HCT116 (cell line): ENCODE results near the gene CBFB. TPM values are rescaled to one million over a fixed set of nuclear protein-coding genes. Genes with fewer than 3 reads are reported as not detected.

ENCODE experiments used
- ATAC-seq: fragments of 200-7000 bp; cut with Tn5 transposase; 2 replicates; pipeline ENCODE4 v1.9.1; 2020; ENCODE audit warnings: mild to moderate bottlenecking, moderate library complexity
- BruUV-seq: library from RNA; stranded (reverse); fragments of 400-500 nt; replicated peaks from 2 replicates; lab custom pipeline; 2021; lab: Mats Ljungman, UMichigan
- CTCF ChIA-PET: fragments of 300-600 bp; sonication (Branson Sonifier 250); formaldehyde crosslinking; loops from one replicate; lab custom pipeline; 2021; ENCODE audit warnings: antibody characterized with exemption; lab: Charles Lee
- POLR2A ChIA-PET: fragments of 300-600, 350-600 bp; sonication (Branson Sonifier 250); formaldehyde crosslinking; loops from one replicate; lab custom pipeline; 2021; ENCODE audit warnings: antibody characterized with exemption; lab: Charles Lee
- RAD21 ChIA-PET, 2 experiments: fragments of 300-600 bp; sonication (Branson Sonifier 250); formaldehyde crosslinking; loops; one replicate each; lab custom pipeline; 2023; ENCODE audit warnings: low total read pairs in 2 of 2; ENCODE audit not compliant: uncharacterized antibody in 2 of 2, unreplicated experiment in 2 of 2, low non-redundant PET in 1 of 2; lab: Charles Lee
- DNase-seq: peaks from one replicate; pipeline ENCODE4 v3.0.0-alpha.2; 2010; ENCODE audit warnings: low read depth, low spot score
- H2AFZ ChIP-seq: fragments of 200-600 bp; shearing (Covaris generic), sonication (generic); 2 replicates; pipeline ENCODE4 v1.6.1; 2017; ENCODE audit warnings: low read depth, mixed run types, mixed read lengths, antibody characterized with exemption, low read length; ENCODE audit not compliant: poor library complexity, severe bottlenecking
- H3K27ac ChIP-seq: 2 replicates; pipeline ENCODE4 v1.5.1; 2012; ENCODE audit warnings: low read depth, low read length
- H3K27me3 ChIP-seq: fragments of 200-600 bp; sonication (generic); 2 replicates; pipeline ENCODE4 v1.6.1; 2016; ENCODE audit warnings: mixed run types, low read length, mixed read lengths; ENCODE audit not compliant: insufficient read depth
- H3K36me3 ChIP-seq, 2 experiments: fragments of 200-500 bp in 1 of 2; fragments of 200-600 bp in 1 of 2; sonication (Bioruptor generic) in 1 of 2; sonication (generic) in 1 of 2; 2 replicates each; pipeline versions ENCODE4 v1.5.1 to v1.6.1; 2014 to 2016; ENCODE audit warnings: low read length in 2 of 2, inconsistent platforms in 1 of 2, mixed read lengths in 1 of 2, mixed run types in 1 of 2; ENCODE audit not compliant: insufficient read depth in 2 of 2, control insufficient read depth in 1 of 2
- H3K4me1 ChIP-seq, 2 experiments: fragments of 200-600 bp in 1 of 2; sonication (generic) in 1 of 2; 2 replicates each; pipeline versions ENCODE4 v1.5.1 to v1.6.1; 2012 to 2017; ENCODE audit warnings: low read length in 2 of 2, inconsistent platforms in 1 of 2, mild to moderate bottlenecking in 1 of 2, mixed read lengths in 1 of 2, mixed run types in 1 of 2, moderate library complexity in 1 of 2; ENCODE audit not compliant: insufficient read depth in 2 of 2, control insufficient read depth in 1 of 2
- H3K4me2 ChIP-seq: fragments of 200-600 bp; sonication (generic); 2 replicates; pipeline ENCODE4 v1.6.1; 2017; ENCODE audit warnings: mixed run types, low read length, mixed read lengths
- H3K4me3 ChIP-seq, 2 experiments: fragments of 200-600 bp in 1 of 2; sonication (generic) in 1 of 2; replicated peaks in 1 of 2; 2 replicates each; pipeline ENCODE4 v1.5.1; 2011 to 2016; ENCODE audit warnings: low read length in 2 of 2, control low read depth in 1 of 2, low read depth in 1 of 2, mild to moderate bottlenecking in 1 of 2, mixed read lengths in 1 of 2, mixed run types in 1 of 2
- H3K79me2 ChIP-seq: fragments of 200-600 bp; sonication (generic); 2 replicates; pipeline ENCODE4 v1.6.1; 2017; ENCODE audit warnings: mild to moderate bottlenecking, mixed run types, low read length, moderate library complexity, mixed read lengths; ENCODE audit not compliant: insufficient read depth
- H3K9ac ChIP-seq: fragments of 200-600 bp; sonication (generic); 2 replicates; pipeline ENCODE4 v1.6.1; 2016; ENCODE audit warnings: low read length, mixed read lengths
- H3K9me2 ChIP-seq: fragments of 200-600 bp; sonication (generic), shearing (Covaris generic); 2 replicates; pipeline ENCODE4 v1.6.1; 2017; ENCODE audit warnings: mixed run types, mild to moderate bottlenecking, moderate library complexity; ENCODE audit not compliant: insufficient read depth
- H3K9me3 ChIP-seq, 2 experiments: fragments of 200-500 bp in 1 of 2; fragments of 200-600 bp in 1 of 2; sonication (Bioruptor generic) in 1 of 2; sonication (generic) in 1 of 2; 2 replicates each; pipeline ENCODE4 v1.6.1; 2014 to 2017; ENCODE audit warnings: low read length in 2 of 2, mixed read lengths in 2 of 2, inconsistent platforms in 1 of 2, low read depth in 1 of 2, mild to moderate bottlenecking in 1 of 2, mixed run types in 1 of 2, moderate library complexity in 1 of 2; ENCODE audit not compliant: control insufficient read depth in 1 of 2, insufficient read depth in 1 of 2
- H4K20me1 ChIP-seq: fragments of 200-600 bp; sonication (generic), shearing (Covaris generic); 2 replicates; pipeline ENCODE4 v1.6.1; 2017; ENCODE audit warnings: mixed run types, mild to moderate bottlenecking, moderate library complexity; ENCODE audit not compliant: insufficient read depth
- CBX3 ChIP-seq: IDR thresholded peaks from 2 replicates; pipeline ENCODE4 v1.6.1; 2012; ENCODE audit warnings: low read depth
- CEBPB ChIP-seq: IDR thresholded peaks from 2 replicates; pipeline ENCODE4 v1.6.1; 2012; ENCODE audit warnings: low read depth
- EGR1 ChIP-seq: IDR thresholded peaks from 2 replicates; pipeline ENCODE4 v1.6.1; 2012; ENCODE audit warnings: low read depth
- EZH2phosphoT487 ChIP-seq: fragments of 200-600 bp; IDR thresholded peaks from 2 replicates; pipeline ENCODE4 v1.6.1; 2018; ENCODE audit warnings: antibody characterized with exemption, borderline replicate concordance
- FOSL1 ChIP-seq: IDR thresholded peaks from 2 replicates; pipeline ENCODE4 v1.6.1; 2012; ENCODE audit warnings: low read depth
- JUND ChIP-seq: IDR thresholded peaks from 2 replicates; pipeline ENCODE4 v1.6.1; 2012
- RAD21 ChIP-seq: IDR thresholded peaks from 2 replicates; pipeline ENCODE4 v1.6.1; 2012; ENCODE audit warnings: low read depth, mild to moderate bottlenecking
- SIN3A ChIP-seq: IDR thresholded peaks from 2 replicates; pipeline ENCODE4 v1.6.1; 2012; ENCODE audit warnings: low read depth
- SP1 ChIP-seq: IDR thresholded peaks from 2 replicates; pipeline ENCODE4 v1.6.1; 2012; ENCODE audit warnings: low read depth
- SRF ChIP-seq: IDR thresholded peaks from 2 replicates; pipeline ENCODE4 v1.6.1; 2012; ENCODE audit warnings: low read depth
- TCF7L2 ChIP-seq: IDR thresholded peaks from 2 replicates; pipeline ENCODE4 v1.7.0; 2011; ENCODE audit warnings: borderline replicate concordance, inconsistent platforms; ENCODE audit not compliant: insufficient read depth, insufficient read length; ENCODE audit errors: extremely low read depth
- YY1 ChIP-seq: IDR thresholded peaks from 2 replicates; pipeline ENCODE4 v1.6.1; 2011; ENCODE audit warnings: low read length, low read depth, moderate library complexity, mild to moderate bottlenecking; ENCODE audit not compliant: insufficient replicate concordance; ENCODE audit errors: extremely low read depth
- ZFX ChIP-seq: fragments of 450-650 bp; IDR thresholded peaks from 2 replicates; pipeline ENCODE4 v1.6.1; 2017
- ZNF274 ChIP-seq: fragments of 200-500 bp; sonication (Bioruptor generic); IDR thresholded peaks from 2 replicates; pipeline ENCODE4 v1.6.1; 2014; ENCODE audit warnings: mild to moderate bottlenecking, low read depth, low read length, inconsistent platforms
- intact Hi-C: fragments of 100-400 bp; cut with micrococcal nuclease; formaldehyde crosslinking; loops from 2 replicates; pipeline ENCODE4 v1.10.0; 2022
- total RNA-seq: library from RNA; stranded (reverse); gene quantifications from one replicate; pipeline ENCODE4 v1.2.1, GENCODE V29; 2021; ENCODE audit not compliant: unreplicated experiment
- TF ChIP-seq, protein P1 (sequence below): IDR thresholded peaks from 2 replicates; pipeline ENCODE4 v1.6.1; 2012
- TF ChIP-seq, protein P2 (sequence below): IDR thresholded peaks from 2 replicates; pipeline ENCODE4 v1.6.1; 2012; ENCODE audit warnings: low read depth
- TF ChIP-seq, protein P3 (sequence below), 3 experiments: fragments of 200-600 bp in 1 of 3; sonication (generic) in 1 of 3; IDR thresholded peaks in 2 of 3; conservative IDR thresholded peaks in 1 of 3; 2 replicates each; pipeline ENCODE4 v1.5.1; 2012 to 2017; ENCODE audit warnings: low read depth in 2 of 3, low read length in 2 of 3, antibody characterized with exemption in 1 of 3, borderline replicate concordance in 1 of 3, control low read depth in 1 of 3, mild to moderate bottlenecking in 1 of 3, mixed read lengths in 1 of 3, mixed run types in 1 of 3, moderate library complexity in 1 of 3; ENCODE audit not compliant: insufficient read depth in 1 of 3

Gene CBFB
- total RNA-seq, 1 experiment from 2014 or later = 101 TPM

DNA sequence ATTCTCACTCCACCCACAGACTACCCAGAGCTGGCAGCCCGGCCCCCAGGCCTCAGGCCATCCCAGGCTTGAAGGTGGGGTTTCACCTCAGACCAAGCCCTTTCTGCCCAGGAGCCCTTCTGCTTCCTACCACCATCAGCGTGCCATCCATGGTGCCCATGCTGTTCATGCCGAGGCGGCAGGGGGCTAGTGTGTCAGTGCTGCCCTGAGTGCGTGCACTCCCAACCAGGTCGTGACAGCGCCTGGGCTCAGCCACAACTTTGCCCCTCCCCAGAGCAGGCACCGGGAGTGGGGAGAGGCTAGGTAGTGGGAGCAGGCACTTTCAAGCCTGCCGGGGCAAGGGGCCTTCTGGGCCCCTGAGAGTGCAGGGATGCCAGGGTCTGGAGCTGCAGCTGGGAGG lies 113.4 kb downstream of the CBFB start:
- no peaks in the 10 kb centered on the region for H4K20me1 ChIP-seq
- TF ChIP-seq, protein P1, sequence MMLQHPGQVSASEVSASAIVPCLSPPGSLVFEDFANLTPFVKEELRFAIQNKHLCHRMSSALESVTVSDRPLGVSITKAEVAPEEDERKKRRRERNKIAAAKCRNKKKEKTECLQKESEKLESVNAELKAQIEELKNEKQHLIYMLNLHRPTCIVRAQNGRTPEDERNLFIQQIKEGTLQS = no peak
- TF ChIP-seq, all 23 proteins: peak for 0
- H2AFZ ChIP-seq = no peak overlapping the region
- peaks cover 39 to 63% of the 10 kb centered on the region in 2 experiments for H3K36me3 ChIP-seq
- no peak for DNase-seq
- H3K79me2 ChIP-seq = no peaks in the 10 kb centered on the region
- intact Hi-C loops = no loop called here
- ChIA-PET POLR2A (no interaction called here), CTCF (interaction anchor here (1.1 kb wide), 1 partner anchor 13 kb away, joined by 3 read pairs; no protein-coding TSS in a partner anchor), RAD21 (no interaction called here)
- H3K27me3 ChIP-seq = no peaks in the 10 kb centered on the region
- H3K4me1 ChIP-seq = no peaks in the 10 kb centered on the region
- H3K27ac ChIP-seq = no peak overlapping the region
- no TSS peak for BruUV-seq
- no peak for ATAC-seq
- no peak overlapping the region for H3K4me3 ChIP-seq
- H3K9ac ChIP-seq = no peak overlapping the region
- H3K9me3 ChIP-seq = no peaks in the 10 kb centered on the region
- H3K4me2 ChIP-seq = no peak overlapping the region
- H3K9me2 ChIP-seq = no peaks in the 10 kb centered on the region

DNA sequence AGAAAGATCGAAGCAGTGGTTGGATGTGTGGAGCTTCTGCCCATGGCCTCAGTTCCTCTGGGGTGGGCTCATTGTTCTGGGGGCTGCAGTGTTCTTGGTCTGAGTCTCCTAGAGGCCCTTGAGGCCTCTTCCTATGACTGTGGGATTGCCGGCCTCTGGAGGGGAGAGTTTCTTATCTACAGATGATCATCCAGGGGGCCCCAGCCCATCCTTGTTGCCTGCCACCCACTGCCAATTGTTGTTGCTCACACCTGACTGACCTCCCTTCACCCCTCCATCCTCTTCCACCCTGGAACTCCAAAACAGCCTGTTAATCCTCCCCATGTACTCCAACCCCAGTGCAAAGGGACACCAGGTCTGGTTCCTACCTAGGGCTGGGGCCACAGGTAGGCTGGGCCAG lies 116.0 kb downstream of the CBFB start:
- Histone ChIP-seq H3K27me3 (no peaks in the 10 kb centered on the region), H3K79me2 (no peaks in the 10 kb centered on the region), H3K9ac (no peak overlapping the region), H3K36me3 (peaks cover 31 to 60% of the 10 kb centered on the region in 2 experiments), H4K20me1 (no peaks in the 10 kb centered on the region), H3K9me3 (no peaks in the 10 kb centered on the region), H3K4me2 (no peak overlapping the region), H3K27ac (no peak overlapping the region), H3K4me1 (no peaks in the 10 kb centered on the region), H3K9me2 (no peaks in the 10 kb centered on the region), H3K4me3 (no peak overlapping the region), H2AFZ (no peak overlapping the region)
- BruUV-seq = no TSS peak
- no peak for DNase-seq
- ChIA-PET POLR2A (no interaction called here), CTCF (no interaction called here), RAD21 (no interaction called here)
- no peak for ATAC-seq
- intact Hi-C loops = no loop called here
- no peak for TF ChIP-seq SIN3A
- TF ChIP-seq SRF = no peak
- no peak for TF ChIP-seq EZH2phosphoT487
- no peak for TF ChIP-seq CBX3
- TF ChIP-seq ZFX = no peak
- TF ChIP-seq FOSL1 = no peak
- TF ChIP-seq CEBPB = no peak
- TF ChIP-seq ZNF274 = no peak
- TF ChIP-seq EGR1 = no peak
- TF ChIP-seq, protein P2, sequence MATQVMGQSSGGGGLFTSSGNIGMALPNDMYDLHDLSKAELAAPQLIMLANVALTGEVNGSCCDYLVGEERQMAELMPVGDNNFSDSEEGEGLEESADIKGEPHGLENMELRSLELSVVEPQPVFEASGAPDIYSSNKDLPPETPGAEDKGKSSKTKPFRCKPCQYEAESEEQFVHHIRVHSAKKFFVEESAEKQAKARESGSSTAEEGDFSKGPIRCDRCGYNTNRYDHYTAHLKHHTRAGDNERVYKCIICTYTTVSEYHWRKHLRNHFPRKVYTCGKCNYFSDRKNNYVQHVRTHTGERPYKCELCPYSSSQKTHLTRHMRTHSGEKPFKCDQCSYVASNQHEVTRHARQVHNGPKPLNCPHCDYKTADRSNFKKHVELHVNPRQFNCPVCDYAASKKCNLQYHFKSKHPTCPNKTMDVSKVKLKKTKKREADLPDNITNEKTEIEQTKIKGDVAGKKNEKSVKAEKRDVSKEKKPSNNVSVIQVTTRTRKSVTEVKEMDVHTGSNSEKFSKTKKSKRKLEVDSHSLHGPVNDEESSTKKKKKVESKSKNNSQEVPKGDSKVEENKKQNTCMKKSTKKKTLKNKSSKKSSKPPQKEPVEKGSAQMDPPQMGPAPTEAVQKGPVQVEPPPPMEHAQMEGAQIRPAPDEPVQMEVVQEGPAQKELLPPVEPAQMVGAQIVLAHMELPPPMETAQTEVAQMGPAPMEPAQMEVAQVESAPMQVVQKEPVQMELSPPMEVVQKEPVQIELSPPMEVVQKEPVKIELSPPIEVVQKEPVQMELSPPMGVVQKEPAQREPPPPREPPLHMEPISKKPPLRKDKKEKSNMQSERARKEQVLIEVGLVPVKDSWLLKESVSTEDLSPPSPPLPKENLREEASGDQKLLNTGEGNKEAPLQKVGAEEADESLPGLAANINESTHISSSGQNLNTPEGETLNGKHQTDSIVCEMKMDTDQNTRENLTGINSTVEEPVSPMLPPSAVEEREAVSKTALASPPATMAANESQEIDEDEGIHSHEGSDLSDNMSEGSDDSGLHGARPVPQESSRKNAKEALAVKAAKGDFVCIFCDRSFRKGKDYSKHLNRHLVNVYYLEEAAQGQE = no peak
- no peak for TF ChIP-seq RAD21
- no peak for TF ChIP-seq TCF7L2
- no peak for TF ChIP-seq SP1
- TF ChIP-seq, protein P3, sequence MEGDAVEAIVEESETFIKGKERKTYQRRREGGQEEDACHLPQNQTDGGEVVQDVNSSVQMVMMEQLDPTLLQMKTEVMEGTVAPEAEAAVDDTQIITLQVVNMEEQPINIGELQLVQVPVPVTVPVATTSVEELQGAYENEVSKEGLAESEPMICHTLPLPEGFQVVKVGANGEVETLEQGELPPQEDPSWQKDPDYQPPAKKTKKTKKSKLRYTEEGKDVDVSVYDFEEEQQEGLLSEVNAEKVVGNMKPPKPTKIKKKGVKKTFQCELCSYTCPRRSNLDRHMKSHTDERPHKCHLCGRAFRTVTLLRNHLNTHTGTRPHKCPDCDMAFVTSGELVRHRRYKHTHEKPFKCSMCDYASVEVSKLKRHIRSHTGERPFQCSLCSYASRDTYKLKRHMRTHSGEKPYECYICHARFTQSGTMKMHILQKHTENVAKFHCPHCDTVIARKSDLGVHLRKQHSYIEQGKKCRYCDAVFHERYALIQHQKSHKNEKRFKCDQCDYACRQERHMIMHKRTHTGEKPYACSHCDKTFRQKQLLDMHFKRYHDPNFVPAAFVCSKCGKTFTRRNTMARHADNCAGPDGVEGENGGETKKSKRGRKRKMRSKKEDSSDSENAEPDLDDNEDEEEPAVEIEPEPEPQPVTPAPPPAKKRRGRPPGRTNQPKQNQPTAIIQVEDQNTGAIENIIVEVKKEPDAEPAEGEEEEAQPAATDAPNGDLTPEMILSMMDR (IDR thresholded peaks at IDR 0.05 in 2 of 3, conservative IDR thresholded peaks at IDR 0.05 in 1 of 3; ENCODE audit: borderline replicate concordance in 1 of 3, insufficient read depth in 1 of 3, low read depth in 2 of 3, low read length in 2 of 3) = no peak
- no peak for TF ChIP-seq JUND
- no peak for TF ChIP-seq YY1
